K562 treated with DMSO at 1 percent for 4 hours (cell line): ENCODE measurements around the gene UNC13D. TPM values are rescaled to one million over a fixed set of nuclear protein-coding genes. Genes with fewer than 3 reads are reported as not detected.

ENCODE experiments used
- total RNA-seq: library from RNA; unstranded; fragments of 300-600 nt; gene quantifications from 2 replicates; pipeline ENCODE4 v1.2.3, GENCODE V29; 2022; ENCODE audit not compliant: insufficient read depth

UNC13D gene
- total RNA-seq = 164 and 167 TPM in 2 replicates

DNA sequence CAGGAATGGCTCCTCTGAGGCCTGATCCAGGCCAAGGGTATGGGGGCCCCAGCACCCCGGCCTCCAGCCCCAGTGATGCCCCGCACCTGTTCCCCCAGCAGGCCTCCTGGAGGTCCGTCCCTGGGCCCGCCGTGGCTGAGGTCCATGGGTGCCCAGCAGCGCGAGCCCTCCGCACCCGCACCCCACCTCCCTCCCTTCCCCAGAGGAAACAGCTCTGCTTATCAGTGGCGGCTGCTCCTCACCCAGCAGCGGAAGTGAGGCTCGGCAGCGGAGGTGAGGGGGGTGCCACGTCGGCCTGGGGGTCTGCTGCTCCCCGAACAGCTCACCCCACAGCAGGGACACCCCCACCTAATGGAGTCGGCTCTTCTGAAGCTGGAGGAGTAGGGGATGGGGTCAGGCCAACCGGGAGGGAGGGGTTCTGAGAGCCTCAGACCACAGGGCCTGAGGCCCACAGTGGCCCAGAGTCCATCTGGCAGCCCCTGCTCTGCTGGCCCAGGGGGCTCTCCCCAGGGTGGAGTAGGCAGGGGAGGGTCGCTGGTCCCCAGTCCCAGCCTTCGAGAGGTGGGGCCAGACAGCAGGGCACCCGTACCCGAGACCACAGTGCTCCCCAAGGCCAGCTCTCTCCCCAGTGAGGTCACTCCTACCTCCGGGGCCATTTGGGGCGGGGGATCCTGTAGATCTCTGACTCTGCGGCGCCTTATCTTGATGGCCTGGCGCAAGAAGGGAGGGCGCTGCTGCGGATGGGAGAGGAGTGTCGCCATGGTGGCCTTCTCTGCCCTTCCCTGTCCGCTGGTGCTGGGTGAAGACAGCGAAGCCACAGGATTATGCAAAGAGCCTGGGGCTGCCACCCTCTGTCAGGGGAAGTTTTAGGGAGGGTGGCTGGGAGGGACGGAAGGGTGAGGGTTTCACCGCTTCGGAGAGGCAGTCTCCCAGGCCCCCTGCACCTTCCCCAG lies at the start of gene UNC13D:
Gene UNC13D, minus strand, starts transcription at position 828 of the 953 bp plus-strand sequence. Its CDS starts 67 bp downstream, at position 761.

DNA sequence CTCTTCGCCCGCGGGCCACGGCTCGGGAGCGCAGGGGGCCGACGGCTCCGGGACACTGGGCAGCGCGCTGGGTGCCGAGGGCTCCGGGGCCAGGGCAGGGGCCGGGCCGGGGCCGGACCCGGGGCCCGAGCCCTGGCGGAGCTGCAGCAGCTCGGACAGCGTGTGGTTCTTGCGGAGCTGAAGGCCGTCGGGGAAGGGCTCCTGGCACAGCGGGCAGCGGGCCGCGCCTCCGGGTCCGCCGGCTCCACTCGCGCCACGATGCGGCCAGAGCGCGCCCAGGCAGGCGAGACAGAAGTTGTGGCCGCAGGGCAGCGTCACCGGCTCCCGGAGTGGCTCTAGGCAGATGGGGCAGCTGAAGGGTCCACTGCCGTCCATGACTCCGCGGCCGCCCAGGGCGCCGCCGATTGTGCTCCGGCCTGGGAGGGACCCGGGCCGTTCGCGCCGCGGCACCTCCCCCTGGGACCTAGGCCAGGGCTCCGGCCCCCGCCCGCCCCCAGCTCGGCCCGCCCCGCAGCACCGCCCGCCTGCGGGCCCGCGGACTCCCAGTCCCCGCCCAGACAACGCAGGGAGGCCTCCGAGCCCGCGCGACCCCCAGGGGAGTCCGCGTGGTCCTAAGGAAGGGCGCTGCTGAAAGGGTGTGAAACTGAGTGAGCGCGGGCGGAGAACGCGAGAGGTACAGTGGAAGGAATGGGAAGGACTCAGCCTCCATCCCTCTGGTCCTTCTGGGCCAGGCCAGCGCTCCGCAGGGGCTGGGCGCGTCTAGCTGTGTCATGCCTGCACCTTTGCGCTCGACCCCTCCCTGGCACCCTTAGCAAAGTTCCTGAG lies 34.2 kb upstream of the UNC13D start, which contains the start of gene TRIM47:
Gene TRIM47, minus strand, starts transcription at position 408 of the 825 bp plus-strand sequence. Its CDS starts 33 bp downstream, at position 375.

DNA sequence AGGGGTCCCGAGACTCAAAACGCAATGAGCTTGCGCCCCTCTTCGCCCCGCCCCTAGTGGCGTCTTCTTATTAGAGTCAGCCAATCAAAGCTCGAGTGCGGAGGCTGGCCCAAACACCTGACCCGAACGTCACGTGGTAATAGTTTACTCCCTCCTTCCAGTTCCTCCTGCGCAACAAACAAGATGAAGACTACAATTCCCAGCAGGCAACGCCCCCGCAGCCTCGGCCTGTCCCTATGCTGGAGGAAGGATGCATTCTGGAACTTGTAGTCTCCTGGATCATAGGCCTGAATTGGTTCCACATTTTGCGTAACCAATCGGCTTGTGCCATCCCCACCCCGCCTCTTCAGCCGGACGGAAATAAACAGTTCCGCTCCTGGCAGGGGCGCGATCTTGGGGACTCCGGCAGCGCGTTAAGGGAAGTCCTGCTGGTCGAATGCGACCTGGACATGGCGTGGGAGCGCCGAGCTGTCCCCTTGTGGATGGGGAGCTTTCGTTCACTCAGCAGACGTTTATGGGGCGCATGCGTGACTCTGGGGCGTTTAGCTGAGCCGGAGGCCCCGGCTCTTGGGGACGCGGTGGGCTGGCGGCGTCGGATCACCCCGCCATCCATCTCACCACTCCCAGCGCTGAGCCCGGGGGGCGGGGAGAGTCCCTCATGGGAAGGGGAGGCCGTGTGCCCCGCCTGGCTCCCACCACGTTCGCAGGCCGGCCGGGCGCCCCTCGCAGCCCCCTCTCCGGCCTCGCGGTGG lies 11.3 kb upstream of the UNC13D start, which contains the start of gene WBP2:
Gene WBP2, minus strand, starts transcription at position 26 of the 752 bp plus-strand sequence. CDS start 38 bp downstream, outside the sequence.

DNA sequence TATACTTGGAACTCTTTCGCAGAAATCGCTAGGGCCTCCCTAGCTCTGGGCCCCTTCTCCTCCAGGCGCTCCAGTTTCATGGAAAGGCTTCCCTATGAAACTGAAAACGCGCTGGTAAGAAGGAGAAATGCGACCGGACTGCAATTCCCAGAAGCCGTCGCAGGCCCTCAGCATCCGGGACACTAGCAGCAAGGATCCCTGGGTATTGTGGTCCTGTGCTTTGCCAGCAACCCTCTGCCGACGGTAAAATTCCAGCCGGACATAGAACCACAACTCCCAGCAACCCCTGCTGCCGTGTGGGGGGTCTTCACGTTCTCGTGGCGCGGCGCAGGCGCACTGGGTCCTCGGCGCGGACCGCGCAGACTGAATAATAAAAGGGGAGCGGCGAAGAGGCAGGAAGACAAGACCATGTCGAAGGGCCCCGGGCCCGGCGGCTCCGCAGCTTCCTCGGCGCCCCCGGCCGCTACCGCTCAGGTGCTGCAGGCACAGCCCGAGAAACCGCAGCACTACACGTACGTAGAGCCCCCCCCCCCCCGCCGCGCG lies 59.7 kb downstream of the UNC13D start, which contains the start of gene UNK:
Gene UNK, plus strand, starts transcription at position 334 of the 543 bp plus-strand sequence. Its CDS starts 75 bp downstream, at position 409.

Other genes with a start within 250 kb of the UNC13D start
- gene SMIM5, start 211.0 kb downstream of the UNC13D start, total RNA-seq = not detected in 2 replicates
- gene RECQL5, start 177.2 kb downstream of the UNC13D start, total RNA-seq = 19.1 and 20.5 TPM in 2 replicates
- gene SAP30BP, start 177.1 kb downstream of the UNC13D start, total RNA-seq = 45.2 and 54.9 TPM in 2 replicates
- 0.27 and 1.0 TPM in 2 replicates for gene ITGB4, start 122.9 kb downstream of the UNC13D start, total RNA-seq
- gene GALK1, start 79.2 kb downstream of the UNC13D start, total RNA-seq = 44.8 and 73.0 TPM in 2 replicates
- gene UNK, start 59.6 kb downstream of the UNC13D start, total RNA-seq = 45.3 and 46.6 TPM in 2 replicates
- gene WBP2, start 10.9 kb upstream of the UNC13D start, total RNA-seq = 133 TPM in 2 replicates
- gene TRIM47, start 34.2 kb upstream of the UNC13D start, total RNA-seq = 2.6 and 3.6 TPM in 2 replicates
- gene TRIM65, start 52.5 kb upstream of the UNC13D start, total RNA-seq = 21.2 and 26.6 TPM in 2 replicates
- 82.4 and 95.4 TPM in 2 replicates for gene MRPL38, start 60.5 kb upstream of the UNC13D start, total RNA-seq
- 4.3 and 6.4 TPM in 2 replicates for gene FBF1, start 96.6 kb upstream of the UNC13D start, total RNA-seq
- gene ACOX1, start 134.8 kb upstream of the UNC13D start, total RNA-seq = 13.2 and 15.1 TPM in 2 replicates
- 23.1 and 24.3 TPM in 2 replicates for gene TEN1, start 134.8 kb upstream of the UNC13D start, total RNA-seq
- gene CDK3, start 156.5 kb upstream of the UNC13D start, total RNA-seq = 3.5 and 10.1 TPM in 2 replicates
- gene EVPL, start 182.9 kb upstream of the UNC13D start, total RNA-seq = not detected in 2 replicates
- 87.4 and 92.9 TPM in 2 replicates for gene SRP68, start 228.1 kb upstream of the UNC13D start, total RNA-seq
- gene GALR2, start 230.4 kb upstream of the UNC13D start, total RNA-seq = not detected in 2 replicates
- 2.0 and 4.2 TPM in 2 replicates for gene ZACN, start 234.8 kb upstream of the UNC13D start, total RNA-seq